Mesenchymal stem cell (in vitro differentiated cells and primary cell): Measurements from ENCODE around the gene SLC6A8.

Source experiments
- DNase-seq: peaks from one replicate; pipeline ENCODE4 v3.0.0-alpha.2; 2013
- H2AFZ ChIP-seq: one replicate; pipeline ENCODE4 v1.6.1; 2013; ENCODE audit warnings: low read depth, mild to moderate bottlenecking, control low read depth, inconsistent platforms, low read length, moderate library complexity
- H2AK5ac ChIP-seq: 2 replicates; pipeline ENCODE4 v1.6.1; 2013; ENCODE audit warnings: low read length, moderate library complexity, mild to moderate bottlenecking, inconsistent platforms; ENCODE audit not compliant: severe bottlenecking
- H2BK120ac ChIP-seq: one replicate; pipeline ENCODE4 v1.6.1; 2013; ENCODE audit warnings: low read depth, mild to moderate bottlenecking, inconsistent platforms, low read length, moderate library complexity
- H2BK12ac ChIP-seq, 2 experiments: one replicate each; pipeline ENCODE4 v1.6.1; 2013; ENCODE audit warnings: inconsistent platforms in 2 of 2, low read length in 2 of 2, mild to moderate bottlenecking in 2 of 2, moderate library complexity in 2 of 2, control low read depth in 1 of 2
- H2BK15ac ChIP-seq: one replicate; pipeline ENCODE4 v1.6.1; 2013; ENCODE audit warnings: mild to moderate bottlenecking, low read depth, inconsistent platforms; ENCODE audit not compliant: poor library complexity, severe bottlenecking
- H2BK5ac ChIP-seq: 2 replicates; pipeline ENCODE4 v1.6.1; 2013; ENCODE audit warnings: low read depth, mild to moderate bottlenecking, low read length, control low read depth, inconsistent platforms; ENCODE audit not compliant: poor library complexity, severe bottlenecking
- H3K14ac ChIP-seq, 2 experiments: one replicate each; pipeline ENCODE4 v1.6.1; 2013; ENCODE audit warnings: inconsistent platforms in 2 of 2, low read length in 2 of 2, control low read depth in 1 of 2, mild to moderate bottlenecking in 1 of 2, moderate library complexity in 1 of 2
- H3K18ac ChIP-seq, 2 experiments: one replicate each; pipeline ENCODE4 v1.6.1; 2013; ENCODE audit warnings: inconsistent platforms in 2 of 2, low read length in 2 of 2, control low read depth in 1 of 2, low read depth in 1 of 2, mild to moderate bottlenecking in 1 of 2
- H3K23ac ChIP-seq, 2 experiments: one replicate each; pipeline ENCODE4 v1.6.1; 2013; ENCODE audit warnings: inconsistent platforms in 2 of 2, low read length in 2 of 2, mild to moderate bottlenecking in 2 of 2, moderate library complexity in 2 of 2, control low read depth in 1 of 2
- H3K27ac ChIP-seq: 2 replicates; pipeline ENCODE4 v1.5.1; 2013; ENCODE audit warnings: mild to moderate bottlenecking, moderate library complexity, low read length, control low read depth, inconsistent platforms; ENCODE audit not compliant: poor library complexity, severe bottlenecking
- H3K27me3 ChIP-seq, 2 experiments: 2 replicates each; pipeline versions ENCODE4 v1.6.1 to v1.7.0; 2013; ENCODE audit warnings: low read length in 2 of 2, mild to moderate bottlenecking in 2 of 2, moderate library complexity in 2 of 2, control low read depth in 1 of 2, inconsistent platforms in 1 of 2; ENCODE audit not compliant: control insufficient read depth in 1 of 2, insufficient read depth in 1 of 2
- H3K36me3 ChIP-seq, 2 experiments: 2 replicates each; pipeline versions ENCODE4 v1.6.1 to v1.7.0; 2013; ENCODE audit warnings: low read length in 2 of 2, control low read depth in 1 of 2, inconsistent platforms in 1 of 2, low read depth in 1 of 2, mild to moderate bottlenecking in 1 of 2; ENCODE audit not compliant: insufficient read depth in 2 of 2, control insufficient read depth in 1 of 2
- H3K4ac ChIP-seq, 2 experiments: one replicate each; pipeline ENCODE4 v1.6.1; 2013; ENCODE audit warnings: inconsistent platforms in 2 of 2, low read length in 2 of 2, mild to moderate bottlenecking in 2 of 2, moderate library complexity in 2 of 2, control low read depth in 1 of 2, low read depth in 1 of 2
- H3K4me1 ChIP-seq: 2 replicates; pipeline ENCODE4 v1.6.1; 2013; ENCODE audit warnings: low read depth, low read length, control low read depth; ENCODE audit not compliant: control insufficient read depth, insufficient read depth
- H3K4me2 ChIP-seq: 2 replicates; pipeline ENCODE4 v1.6.1; 2013; ENCODE audit warnings: low read length, mild to moderate bottlenecking, inconsistent platforms; ENCODE audit not compliant: poor library complexity, severe bottlenecking
- H3K4me3 ChIP-seq, 2 experiments: 2 replicates each; pipeline versions ENCODE4 v1.5.1 to v1.7.0; 2013; ENCODE audit warnings: low read length in 2 of 2, mild to moderate bottlenecking in 2 of 2, control low read depth in 1 of 2, low read depth in 1 of 2; ENCODE audit not compliant: insufficient read depth in 1 of 2
- H3K79me1 ChIP-seq: replicated peaks from 2 replicates; pipeline ENCODE4 v1.6.1; 2013; ENCODE audit warnings: mild to moderate bottlenecking, control low read depth, low read length, inconsistent platforms; ENCODE audit not compliant: poor library complexity, severe bottlenecking
- H3K9ac ChIP-seq: 2 replicates; pipeline ENCODE4 v1.7.0; 2013; ENCODE audit warnings: mild to moderate bottlenecking, low read length, moderate library complexity
- H3K9me3 ChIP-seq: 2 replicates; pipeline ENCODE4 v1.7.0; 2013; ENCODE audit warnings: mild to moderate bottlenecking, low read length; ENCODE audit not compliant: control insufficient read depth
- H4K8ac ChIP-seq: one replicate; pipeline ENCODE4 v1.6.1; 2013; ENCODE audit warnings: inconsistent platforms, mild to moderate bottlenecking, low read length, moderate library complexity
- H4K91ac ChIP-seq: one replicate; pipeline ENCODE4 v1.6.1; 2013; ENCODE audit warnings: mild to moderate bottlenecking, low read length, inconsistent platforms
- WGBS: methylation state at CpG from one replicate; pipeline ENCODE4 v1.1.7; 2013; ENCODE audit warnings: mixed read lengths; 5-methylcytosine and 5-hydroxymethylcytosine counted together

Gene SLC6A8

DNA sequence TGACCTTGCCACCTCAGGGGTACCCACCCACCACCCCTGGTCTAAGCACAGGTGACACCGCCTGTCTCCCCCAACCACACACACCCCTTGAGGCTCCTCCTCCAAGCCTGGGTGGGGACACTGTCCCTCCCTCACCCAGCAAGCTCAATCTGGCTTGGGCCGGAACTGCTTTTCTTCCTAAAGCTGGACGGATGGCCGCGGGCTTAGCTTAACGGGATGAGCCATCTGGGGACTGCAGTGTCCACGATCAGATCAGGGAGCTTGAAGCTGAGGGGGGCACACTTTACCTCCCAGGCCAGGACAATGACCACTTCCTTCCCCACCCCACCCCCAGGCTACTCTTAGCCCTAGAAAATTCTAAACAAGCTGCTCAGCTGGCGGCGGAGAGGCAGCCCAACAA lies 1.0 kb upstream of the SLC6A8 start:
- Histone ChIP-seq H3K14ac (no peak overlapping the region), H3K4me2 (no peak overlapping the region), H2BK5ac (no peak overlapping the region), H3K4me1 (peaks cover 16% of the 10 kb centered on the region), H3K36me3 (peaks cover 0 to 5% of the 10 kb centered on the region in 2 experiments), H4K91ac (no peak overlapping the region), H3K79me1 (no peaks in the 10 kb centered on the region), H3K18ac (peak overlapping the region in 1 of 2 experiments; percentile 52), H3K23ac (no peak overlapping the region), H2BK12ac (no peak overlapping the region), H4K8ac (no peak overlapping the region), H3K27ac (no peak overlapping the region), H3K9me3 (peaks cover 5% of the 10 kb centered on the region), H2AK5ac (no peak overlapping the region), H3K4me3 (no peak overlapping the region), H3K27me3 (peaks cover 11 to 22% of the 10 kb centered on the region in 2 experiments), H2AFZ (no peak overlapping the region), H3K4ac (no peak overlapping the region), H3K9ac (no peak overlapping the region), H2BK15ac (no peak overlapping the region), H2BK120ac (no peak overlapping the region)
- no peak for DNase-seq
- WGBS, result 56% methylated on average over 6 of the region's 9 CpGs

DNA sequence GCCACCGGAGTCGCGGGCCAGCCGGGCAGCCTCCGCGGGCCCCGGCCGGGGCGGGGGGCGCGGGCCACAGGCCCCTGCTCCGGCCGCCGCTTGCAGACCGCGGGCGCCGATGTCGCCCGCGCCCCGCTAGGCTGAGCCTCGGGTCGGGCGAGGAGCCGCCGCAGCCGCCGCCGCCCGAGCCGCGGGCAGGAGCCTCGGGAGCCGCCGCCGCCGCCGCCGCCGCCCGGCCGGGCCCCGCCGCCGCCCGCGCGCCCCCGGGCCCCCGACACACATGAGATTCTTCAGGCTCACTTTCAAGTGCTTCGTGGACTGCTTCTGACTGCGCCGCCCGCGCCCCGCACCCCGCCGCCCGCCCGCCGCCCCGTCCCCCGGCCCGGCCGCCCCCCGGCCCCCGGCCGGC lies 345 bp downstream of the SLC6A8 start:
- DNase-seq, result no peak
- H4K8ac ChIP-seq, result no peak overlapping the region
- no peak overlapping the region for H3K14ac ChIP-seq
- peaks cover 11 to 21% of the 10 kb centered on the region in 2 experiments for H3K27me3 ChIP-seq
- no peak overlapping the region for H2BK12ac ChIP-seq
- H3K36me3 ChIP-seq, result peaks cover 0 to 5% of the 10 kb centered on the region in 2 experiments
- no peak overlapping the region for H2BK15ac ChIP-seq
- H3K9ac ChIP-seq, result no peak overlapping the region
- H2BK120ac ChIP-seq, result no peak overlapping the region
- no CpG with 5 or more reads among the region's 69 CpGs for WGBS
- no peak overlapping the region for H2AFZ ChIP-seq
- H4K91ac ChIP-seq, result no peak overlapping the region
- H3K18ac ChIP-seq, result no peak overlapping the region
- H3K9me3 ChIP-seq, result peaks cover 5% of the 10 kb centered on the region
- H2BK5ac ChIP-seq, result no peak overlapping the region
- no peak overlapping the region for H3K27ac ChIP-seq
- no peaks in the 10 kb centered on the region for H3K79me1 ChIP-seq
- no peak overlapping the region for H3K4me2 ChIP-seq
- peaks cover 16% of the 10 kb centered on the region for H3K4me1 ChIP-seq
- no peak overlapping the region for H2AK5ac ChIP-seq
- H3K23ac ChIP-seq, result no peak overlapping the region
- no peak overlapping the region for H3K4ac ChIP-seq
- H3K4me3 ChIP-seq, result peak overlapping the region in 1 of 2 experiments; percentile 64

DNA sequence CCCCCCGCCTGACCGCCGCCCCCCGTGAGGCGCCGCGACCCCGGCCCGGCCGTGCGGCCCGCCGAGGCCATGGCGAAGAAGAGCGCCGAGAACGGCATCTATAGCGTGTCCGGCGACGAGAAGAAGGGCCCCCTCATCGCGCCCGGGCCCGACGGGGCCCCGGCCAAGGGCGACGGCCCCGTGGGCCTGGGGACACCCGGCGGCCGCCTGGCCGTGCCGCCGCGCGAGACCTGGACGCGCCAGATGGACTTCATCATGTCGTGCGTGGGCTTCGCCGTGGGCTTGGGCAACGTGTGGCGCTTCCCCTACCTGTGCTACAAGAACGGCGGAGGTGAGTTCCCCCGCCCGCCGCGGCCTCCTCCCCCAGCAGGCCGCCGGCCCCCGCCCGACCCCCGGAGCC lies 780 bp downstream of the SLC6A8 start:
- Histone ChIP-seq H3K18ac (peak overlapping the region in 1 of 2 experiments; percentile 80), H3K36me3 (peaks cover 0 to 9% of the 10 kb centered on the region in 2 experiments), H3K4me1 (peaks cover 16% of the 10 kb centered on the region), H2BK15ac (no peak overlapping the region), H3K27me3 (peaks cover 11 to 21% of the 10 kb centered on the region in 2 experiments), H3K23ac (no peak overlapping the region), H2AFZ (no peak overlapping the region), H3K4me3 (peak overlapping the region in 1 of 2 experiments; percentile 64), H2AK5ac (no peak overlapping the region), H2BK120ac (no peak overlapping the region), H3K27ac (no peak overlapping the region), H3K9ac (no peak overlapping the region), H3K4me2 (peak overlapping the region; percentile 63), H2BK12ac (no peak overlapping the region), H3K4ac (no peak overlapping the region), H4K8ac (no peak overlapping the region), H3K79me1 (no peaks in the 10 kb centered on the region), H3K9me3 (peaks cover 5% of the 10 kb centered on the region), H2BK5ac (no peak overlapping the region), H3K14ac (no peak overlapping the region), H4K91ac (no peak overlapping the region)
- 13% methylated on average over 6 of the region's 57 CpGs for WGBS
- no peak for DNase-seq

DNA sequence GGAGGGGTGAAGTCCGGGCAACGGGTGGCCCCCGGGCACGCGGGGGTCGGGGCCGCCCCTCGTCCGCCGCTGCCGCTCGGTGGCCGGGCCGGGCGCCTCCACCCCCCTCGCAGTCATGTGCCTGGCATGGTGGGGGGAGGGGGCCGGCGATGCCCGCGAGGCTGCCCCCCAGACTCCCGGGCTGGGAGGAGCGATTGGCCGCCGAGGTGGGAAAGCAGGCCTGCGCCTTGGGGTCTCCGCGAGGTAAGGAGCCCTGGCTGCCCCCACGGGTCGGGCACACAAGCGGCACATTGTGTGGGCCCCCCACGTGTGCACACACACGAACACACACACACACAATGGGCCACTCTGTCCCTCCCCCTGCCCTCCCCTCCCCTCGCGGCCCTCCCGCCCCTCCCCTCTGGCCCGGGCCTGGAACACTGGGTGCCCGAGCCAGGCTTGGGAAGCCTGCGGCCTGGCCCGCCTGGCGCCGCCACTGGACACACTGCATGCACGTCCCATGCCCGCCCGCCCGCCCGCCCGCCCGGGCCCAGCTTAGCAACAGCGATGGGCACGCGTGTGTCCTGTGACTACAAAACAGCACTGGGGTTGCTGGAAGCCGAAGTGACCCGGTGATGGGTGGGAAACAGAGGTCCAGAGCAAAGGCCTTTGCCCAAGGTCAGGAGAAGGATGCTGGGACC lies 1.3 kb downstream of the SLC6A8 start:
- H3K9me3 ChIP-seq, result peaks cover under 1% of the 10 kb centered on the region
- H4K91ac ChIP-seq, result no peak overlapping the region
- H2BK15ac ChIP-seq, result no peak overlapping the region
- peak overlapping the region; percentile 37 to 64 for H3K4me3 ChIP-seq
- peak overlapping the region in 1 of 2 experiments; percentile 32 for H3K14ac ChIP-seq
- H2BK12ac ChIP-seq, result no peak overlapping the region
- H3K4ac ChIP-seq, result no peak overlapping the region
- H3K36me3 ChIP-seq, result peaks cover 0 to 14% of the 10 kb centered on the region in 2 experiments
- H3K18ac ChIP-seq, result no peak overlapping the region
- peak overlapping the region; percentile 58 for H3K4me2 ChIP-seq
- H2BK120ac ChIP-seq, result peak overlapping the region; percentile 49
- H3K27me3 ChIP-seq, result peaks cover 11 to 18% of the 10 kb centered on the region in 2 experiments
- H3K9ac ChIP-seq, result no peak overlapping the region
- no peak overlapping the region for H2BK5ac ChIP-seq
- H4K8ac ChIP-seq, result no peak overlapping the region
- no peak overlapping the region for H2AK5ac ChIP-seq
- H3K27ac ChIP-seq, result no peak overlapping the region
- WGBS, result 47% methylated on average over 24 of the region's 53 CpGs
- DNase-seq, result no peak
- no peak overlapping the region for H3K23ac ChIP-seq
- H2AFZ ChIP-seq, result peak overlapping the region; percentile 14
- peaks cover 16% of the 10 kb centered on the region for H3K4me1 ChIP-seq
- H3K79me1 ChIP-seq, result no peaks in the 10 kb centered on the region
